PC-9 (cell line): ENCODE measurements around the gene ZMAT3.

Experiments
- EZH2 ChIP-seq: fragments of 200-600 bp; sonication (generic); IDR thresholded peaks from 2 replicates; pipeline ENCODE4 v1.8.0; 2017; ENCODE audit warnings: antibody characterized with exemption, low read depth
- TF ChIP-seq, protein P1 (sequence below): fragments of 200-600 bp; sonication (generic); conservative IDR thresholded peaks from 2 replicates; pipeline ENCODE4 v1.6.1; 2017; ENCODE audit warnings: mixed run types, antibody characterized with exemption, mild to moderate bottlenecking, moderate library complexity

DNA sequence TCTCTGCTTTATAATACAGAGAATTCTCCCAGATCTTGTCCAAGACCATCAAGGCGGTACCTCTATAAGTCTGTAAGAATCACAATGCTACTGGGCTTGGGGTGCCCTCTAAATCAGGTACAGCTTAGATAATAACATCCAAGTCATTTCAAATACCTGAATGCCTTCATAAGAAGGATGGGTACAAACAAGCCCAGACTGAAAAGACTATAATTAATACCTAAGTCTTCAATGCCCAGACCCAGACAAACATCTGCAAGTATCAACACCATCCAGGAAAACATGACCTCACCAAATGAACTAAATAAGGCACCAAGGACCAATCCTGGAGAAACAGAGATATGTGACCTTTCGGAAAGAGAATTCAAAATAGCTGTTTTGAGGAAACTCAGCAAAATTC is 65.9 kb downstream of the ZMAT3 start:
- TF ChIP-seq, protein P1, sequence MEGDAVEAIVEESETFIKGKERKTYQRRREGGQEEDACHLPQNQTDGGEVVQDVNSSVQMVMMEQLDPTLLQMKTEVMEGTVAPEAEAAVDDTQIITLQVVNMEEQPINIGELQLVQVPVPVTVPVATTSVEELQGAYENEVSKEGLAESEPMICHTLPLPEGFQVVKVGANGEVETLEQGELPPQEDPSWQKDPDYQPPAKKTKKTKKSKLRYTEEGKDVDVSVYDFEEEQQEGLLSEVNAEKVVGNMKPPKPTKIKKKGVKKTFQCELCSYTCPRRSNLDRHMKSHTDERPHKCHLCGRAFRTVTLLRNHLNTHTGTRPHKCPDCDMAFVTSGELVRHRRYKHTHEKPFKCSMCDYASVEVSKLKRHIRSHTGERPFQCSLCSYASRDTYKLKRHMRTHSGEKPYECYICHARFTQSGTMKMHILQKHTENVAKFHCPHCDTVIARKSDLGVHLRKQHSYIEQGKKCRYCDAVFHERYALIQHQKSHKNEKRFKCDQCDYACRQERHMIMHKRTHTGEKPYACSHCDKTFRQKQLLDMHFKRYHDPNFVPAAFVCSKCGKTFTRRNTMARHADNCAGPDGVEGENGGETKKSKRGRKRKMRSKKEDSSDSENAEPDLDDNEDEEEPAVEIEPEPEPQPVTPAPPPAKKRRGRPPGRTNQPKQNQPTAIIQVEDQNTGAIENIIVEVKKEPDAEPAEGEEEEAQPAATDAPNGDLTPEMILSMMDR: no peak
- no peak for TF ChIP-seq EZH2
